Stimulated activated CD4-positive, alpha-beta T cell treated with anti-CD3 and anti-CD28 coated beads, Interleukin-2, amount 100 ng/mL, for 48 hours (primary cell): ENCODE data around the gene PDE9A.

Source experiments
- DNase-seq, 2 donors: peaks; one replicate each; pipeline ENCODE4 v3.0.0-alpha.2; 2020

PDE9A gene

GRCh38 chr21:42658320-42659105 is 5.1 kb downstream of the PDE9A start:
- no peak for DNase-seq

GRCh38 chr21:42659416-42660117 is 6.1 kb downstream of the PDE9A start:
- no peak for DNase-seq

- DNase-seq, result no peak
Measured at GRCh38 chr21:42660118-42660470, 6.7 kb downstream of the PDE9A start.

- no peak for DNase-seq
Measured at GRCh38 chr21:42661688-42662429, 8.4 kb downstream of the PDE9A start.

- DNase-seq, result no peak
Measured at GRCh38 chr21:42662430-42663199, 9.2 kb downstream of the PDE9A start.

- DNase-seq, result no peak
Measured at GRCh38 chr21:42663200-42663750, 9.9 kb downstream of the PDE9A start.

- no peak for DNase-seq
Measured at GRCh38 chr21:42663860-42664535, 10.6 kb downstream of the PDE9A start.

GRCh38 chr21:42664614-42665013 is 11.2 kb downstream of the PDE9A start:
- DNase-seq, result no peak

- no peak for DNase-seq
Measured at GRCh38 chr21:42665026-42665425, 11.6 kb downstream of the PDE9A start.

- DNase-seq, result no peak
Measured at GRCh38 chr21:42665484-42665883, 12.1 kb downstream of the PDE9A start.

- DNase-seq, result peak; percentile 31 to 57
Measured at GRCh38 chr21:42666023-42666747, 12.8 kb downstream of the PDE9A start.

- DNase-seq, result no peak
Measured at GRCh38 chr21:42666925-42667324, 13.5 kb downstream of the PDE9A start.

- DNase-seq, result no peak
Measured at GRCh38 chr21:42668298-42668992, 15.0 kb downstream of the PDE9A start.

- no peak for DNase-seq
Measured at GRCh38 chr21:42669041-42669440, 15.6 kb downstream of the PDE9A start.

- no peak for DNase-seq
Measured at GRCh38 chr21:42670058-42670880, 16.8 kb downstream of the PDE9A start.

GRCh38 chr21:42670884-42671283 is 17.5 kb downstream of the PDE9A start:
- no peak for DNase-seq

- DNase-seq, result no peak
Measured at GRCh38 chr21:42671778-42672593, 18.6 kb downstream of the PDE9A start.

GRCh38 chr21:42672699-42673458 is 19.5 kb downstream of the PDE9A start:
- no peak for DNase-seq
